HG03045 (cell line): Measurements from ENCODE around the gene CNTROB.

Source experiments
- ATAC-seq: cut with Tn5 transposase; IDR thresholded peaks from one replicate; pipeline ENCODE4 v1.9.1; 2021; ENCODE audit warnings: mild to moderate bottlenecking, moderate library complexity; ENCODE audit not compliant: unreplicated experiment

Gene CNTROB

DNA sequence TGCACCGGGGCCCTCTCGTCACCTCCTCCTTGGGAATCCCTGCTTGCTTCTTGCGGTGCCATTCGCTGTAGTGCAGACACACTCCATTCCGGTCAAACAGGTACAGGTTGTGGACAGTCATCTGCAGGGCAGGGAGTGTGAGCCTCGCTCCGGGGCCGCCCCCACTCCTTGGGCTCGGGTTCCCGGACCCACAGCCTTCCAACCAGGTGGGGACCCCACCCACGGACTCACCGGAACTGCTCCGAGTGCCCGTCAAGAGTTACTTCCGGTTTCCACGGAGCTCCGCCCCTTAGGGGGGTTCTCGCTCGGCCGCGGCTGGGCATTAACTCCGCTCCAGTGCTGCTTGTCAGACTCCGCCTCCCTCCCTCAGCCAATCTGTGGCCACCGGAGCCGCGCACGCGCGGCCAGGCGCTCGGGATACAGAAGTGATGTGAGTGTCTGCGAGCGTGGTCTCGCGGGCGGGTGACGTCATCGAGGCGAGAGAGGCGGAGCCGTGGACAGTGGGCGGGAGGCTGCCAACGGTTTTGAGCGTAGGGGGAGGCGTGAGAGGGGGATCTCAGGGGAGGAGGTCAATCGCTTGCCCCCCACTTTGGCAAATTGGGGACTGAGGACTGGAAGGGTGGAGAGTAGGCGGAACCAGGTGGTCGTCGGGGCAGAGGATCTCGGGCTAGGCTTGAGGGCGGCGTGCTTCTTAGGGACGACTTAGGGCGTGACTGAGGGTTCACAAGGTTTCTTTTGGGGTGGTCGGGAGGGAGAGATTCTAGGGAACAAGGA lies at the start of gene CNTROB, which contains the start of gene TRAPPC1:
Gene CNTROB, plus strand, starts transcription at position 498 of the 774 bp plus-strand sequence. CDS start 874 bp downstream, outside the sequence.
Gene TRAPPC1, minus strand, starts transcription at position 238 of the 774 bp plus-strand sequence. Its CDS starts 117 bp downstream, at position 121.
- peak; percentile 87 for ATAC-seq

DNA sequence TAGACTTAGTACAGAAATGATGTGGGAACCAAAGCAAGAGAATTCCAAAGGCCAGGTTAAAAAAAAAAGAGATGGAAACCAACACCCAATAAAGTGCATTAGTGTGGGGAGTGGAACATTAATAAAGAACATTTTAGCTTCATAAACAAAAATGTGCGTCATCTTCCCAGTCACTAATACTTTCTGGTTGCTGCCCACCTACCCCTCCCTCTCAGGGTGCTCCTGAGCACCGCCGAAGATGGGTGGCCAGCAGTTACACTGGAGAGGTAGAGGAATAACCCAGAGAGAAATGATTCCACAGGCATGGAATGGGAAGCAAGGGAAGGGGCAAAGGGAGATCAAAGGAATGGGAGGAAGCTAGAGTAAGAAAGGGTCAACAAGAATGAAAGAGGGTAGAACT lies 49.4 kb upstream of the CNTROB start:
- ATAC-seq: no peak

DNA sequence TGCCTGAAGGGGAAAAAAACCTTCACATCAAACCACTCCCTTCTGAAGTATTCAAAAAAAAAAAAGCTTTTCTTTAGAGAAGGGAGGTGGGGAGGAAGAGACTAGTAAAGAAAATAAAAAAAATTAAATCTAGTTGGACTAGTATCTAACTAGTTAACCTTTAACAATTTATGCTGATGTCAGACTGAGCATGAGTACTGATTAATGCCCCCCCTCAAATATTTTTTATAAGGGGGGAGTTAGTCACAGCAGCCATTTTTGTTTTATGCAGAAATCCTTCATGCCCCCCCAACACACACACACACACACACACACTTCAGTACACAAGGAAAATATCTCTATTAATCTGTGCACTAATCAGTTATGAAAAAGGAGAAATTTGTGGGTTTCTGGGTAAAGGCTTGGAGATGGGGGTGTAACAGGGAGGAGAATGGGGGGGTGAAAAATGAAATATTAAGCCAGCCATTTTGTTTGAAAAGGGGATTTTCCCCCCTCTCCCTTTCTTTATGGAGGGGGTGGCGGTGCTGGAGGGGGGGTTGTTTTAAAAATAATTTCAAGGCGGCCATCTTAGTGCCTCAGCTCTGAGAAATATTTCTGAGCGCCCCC lies 48.1 kb upstream of the CNTROB start:
- ATAC-seq: no peak

DNA sequence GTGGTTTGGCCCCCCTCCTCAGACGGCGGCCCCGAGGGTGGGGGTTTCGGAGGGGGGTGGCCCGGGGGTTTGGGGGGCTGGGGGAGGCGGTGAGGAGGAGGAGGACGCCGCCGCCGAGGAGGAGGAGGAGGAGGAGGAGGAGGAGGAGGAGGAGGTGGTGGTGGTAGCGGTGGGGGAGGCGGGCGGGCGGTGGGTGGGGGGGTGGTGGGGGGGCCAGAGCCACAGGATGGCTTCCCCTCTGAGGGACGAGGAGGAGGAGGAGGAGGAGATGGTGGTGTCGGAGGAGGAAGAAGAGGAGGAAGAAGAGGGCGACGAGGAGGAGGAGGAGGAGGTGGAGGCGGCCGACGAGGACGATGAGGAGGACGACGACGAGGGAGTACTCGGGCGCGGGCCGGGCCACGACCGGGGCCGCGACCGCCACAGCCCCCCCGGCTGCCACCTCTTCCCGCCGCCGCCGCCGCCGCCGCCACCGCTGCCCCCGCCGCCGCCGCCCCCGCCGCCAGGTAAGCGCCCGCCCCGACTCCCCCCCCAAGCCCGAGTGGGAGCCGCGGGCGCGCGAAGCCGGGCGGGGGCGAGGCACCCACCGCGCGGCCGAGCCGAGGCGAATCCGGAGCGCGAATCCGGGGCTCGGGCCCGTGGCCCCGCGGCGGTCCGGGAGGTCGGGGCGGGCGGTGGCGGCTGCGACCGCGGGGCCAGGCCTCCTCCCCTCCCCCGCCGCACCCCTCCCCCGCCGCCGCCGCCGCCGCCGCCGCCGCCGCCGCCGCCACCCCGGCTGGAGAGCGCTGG lies 47.2 kb upstream of the CNTROB start:
- ATAC-seq: no peak

DNA sequence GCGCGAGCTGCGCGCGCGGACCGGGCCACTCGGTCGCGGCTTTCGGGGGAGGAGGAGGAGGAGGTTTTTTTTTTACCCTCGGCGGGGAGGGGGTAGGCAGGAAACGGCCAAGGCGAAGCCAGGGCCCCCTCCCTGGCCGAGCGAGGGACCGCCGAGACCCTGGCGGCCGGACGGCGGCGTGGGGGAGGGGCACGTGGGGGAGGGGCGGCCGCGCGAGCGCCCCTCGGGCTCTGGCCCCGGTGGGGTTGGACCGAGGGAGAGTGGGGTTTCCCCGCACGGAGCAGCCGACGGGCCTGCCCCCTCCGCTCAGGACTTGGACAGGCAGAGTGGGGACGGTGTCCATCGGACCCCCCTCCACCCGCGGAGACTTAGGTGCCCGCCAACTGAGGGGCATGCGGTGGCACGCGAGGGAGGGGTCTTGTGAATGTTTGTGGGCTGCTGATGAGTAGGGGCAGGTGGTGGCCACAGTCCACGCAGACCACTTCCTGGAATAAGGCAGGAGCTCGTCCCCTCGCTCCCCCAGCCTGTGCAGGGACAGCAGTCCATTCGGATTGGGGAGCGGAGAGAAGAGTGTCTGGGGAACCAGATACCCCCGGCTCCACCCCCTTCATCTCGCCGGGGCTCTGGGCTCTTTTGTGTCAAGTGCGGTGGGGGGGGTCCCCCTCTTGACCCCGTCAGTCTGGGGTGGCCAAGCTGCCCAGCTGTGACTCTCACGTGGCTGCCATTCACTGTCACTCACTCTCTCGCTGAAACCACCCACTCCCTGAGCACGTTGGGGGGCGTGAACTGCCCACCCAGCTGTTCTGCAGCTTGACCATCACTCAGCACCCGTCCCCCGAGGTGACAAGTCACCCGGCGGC lies 46.4 kb upstream of the CNTROB start:
- peak; percentile 32 for ATAC-seq

DNA sequence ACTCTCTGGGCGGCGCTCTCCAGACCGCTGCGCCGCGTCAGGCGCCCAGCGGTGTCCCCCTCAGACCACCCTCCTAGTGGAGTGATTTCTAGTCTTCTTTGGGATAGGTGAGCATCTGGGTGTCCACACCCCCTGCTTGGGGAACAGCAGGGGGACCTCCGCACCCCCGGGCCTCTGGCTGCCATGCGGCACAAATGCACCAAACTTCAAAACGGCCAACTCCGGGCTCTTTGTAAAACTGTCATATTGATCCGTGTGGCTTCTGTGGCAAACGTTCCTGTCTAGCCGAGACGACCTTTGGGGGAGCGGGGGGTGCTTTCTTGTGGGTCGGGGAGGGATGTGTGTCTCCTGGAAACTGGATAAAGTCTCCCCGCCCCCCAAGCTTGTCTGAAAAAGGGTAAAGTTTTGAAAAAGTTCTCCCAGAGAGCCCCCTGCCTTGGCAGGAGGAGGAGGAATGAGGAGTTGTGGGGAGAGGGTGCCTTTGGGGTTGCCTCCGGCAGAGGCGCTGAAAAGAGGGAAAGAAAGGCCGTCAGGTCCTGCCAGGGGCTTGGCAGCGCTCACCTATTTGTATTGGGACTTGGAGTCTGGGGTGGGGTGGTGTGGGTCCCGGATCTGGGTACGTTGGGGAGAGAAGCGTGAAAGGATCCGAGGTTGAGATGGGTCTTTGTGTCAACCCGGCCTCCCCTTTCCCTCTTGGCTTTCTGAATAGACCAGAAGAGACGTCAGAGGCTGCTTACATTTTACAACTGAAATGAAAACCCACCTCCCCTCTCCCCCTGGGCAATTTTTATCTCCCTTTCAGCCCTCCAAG lies 45.6 kb upstream of the CNTROB start:
- ATAC-seq: no peak

DNA sequence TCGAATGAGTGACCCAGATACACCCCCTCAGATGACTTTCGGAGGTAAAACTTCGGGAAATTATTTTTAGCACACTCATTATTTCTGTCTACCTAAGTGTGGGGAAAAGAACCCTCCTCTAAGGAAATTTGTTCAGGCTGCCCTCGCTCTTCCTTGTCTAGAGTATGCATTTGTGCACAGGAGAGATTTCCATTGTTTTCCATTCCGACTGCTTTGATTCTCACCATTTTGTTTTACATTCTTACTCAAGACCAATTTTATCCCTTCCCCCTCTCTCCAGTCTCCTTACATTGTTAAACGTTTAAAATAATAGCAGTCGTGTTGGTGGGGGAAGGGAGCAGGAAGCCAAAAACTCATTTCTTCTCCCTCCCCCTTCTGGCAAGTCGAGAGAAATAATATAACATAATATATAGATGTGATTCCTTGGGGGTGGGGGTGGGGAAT lies 44.9 kb upstream of the CNTROB start:
- no peak for ATAC-seq

DNA sequence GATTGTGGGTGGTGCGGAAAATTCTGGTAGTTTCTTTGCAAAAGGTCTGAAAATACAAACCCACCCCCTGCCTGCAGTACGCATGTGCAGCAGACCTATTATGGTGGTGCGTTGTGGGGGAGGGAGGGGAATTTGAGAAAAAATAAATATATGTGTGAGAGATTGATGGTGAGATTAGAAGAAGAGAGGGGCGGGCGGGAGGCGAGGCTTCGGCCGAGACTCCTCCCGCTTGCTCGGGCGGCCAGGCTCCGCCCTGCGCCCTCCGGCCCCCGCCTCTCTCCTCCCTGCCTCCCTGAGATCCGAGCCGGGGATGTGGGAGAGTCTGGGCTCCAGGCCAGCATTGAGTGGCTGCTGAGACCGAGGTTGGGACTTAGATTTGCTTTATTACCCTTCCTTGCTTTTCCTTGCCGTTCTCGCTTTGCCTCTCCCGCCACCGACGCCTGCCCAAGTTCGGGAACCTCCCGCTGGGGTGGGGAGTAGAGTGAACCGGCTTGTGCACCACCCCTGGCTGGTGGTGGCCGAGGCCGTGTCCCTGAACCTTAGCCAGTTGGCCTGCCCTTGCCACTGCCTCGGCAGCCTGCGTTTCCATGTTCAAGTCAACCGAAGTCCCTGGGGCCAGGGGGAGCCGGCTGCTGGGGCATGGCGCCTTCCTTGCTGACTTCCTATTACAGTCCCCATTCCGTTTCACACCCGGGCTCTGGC lies 44.4 kb upstream of the CNTROB start:
- ATAC-seq: peak; percentile 43

DNA sequence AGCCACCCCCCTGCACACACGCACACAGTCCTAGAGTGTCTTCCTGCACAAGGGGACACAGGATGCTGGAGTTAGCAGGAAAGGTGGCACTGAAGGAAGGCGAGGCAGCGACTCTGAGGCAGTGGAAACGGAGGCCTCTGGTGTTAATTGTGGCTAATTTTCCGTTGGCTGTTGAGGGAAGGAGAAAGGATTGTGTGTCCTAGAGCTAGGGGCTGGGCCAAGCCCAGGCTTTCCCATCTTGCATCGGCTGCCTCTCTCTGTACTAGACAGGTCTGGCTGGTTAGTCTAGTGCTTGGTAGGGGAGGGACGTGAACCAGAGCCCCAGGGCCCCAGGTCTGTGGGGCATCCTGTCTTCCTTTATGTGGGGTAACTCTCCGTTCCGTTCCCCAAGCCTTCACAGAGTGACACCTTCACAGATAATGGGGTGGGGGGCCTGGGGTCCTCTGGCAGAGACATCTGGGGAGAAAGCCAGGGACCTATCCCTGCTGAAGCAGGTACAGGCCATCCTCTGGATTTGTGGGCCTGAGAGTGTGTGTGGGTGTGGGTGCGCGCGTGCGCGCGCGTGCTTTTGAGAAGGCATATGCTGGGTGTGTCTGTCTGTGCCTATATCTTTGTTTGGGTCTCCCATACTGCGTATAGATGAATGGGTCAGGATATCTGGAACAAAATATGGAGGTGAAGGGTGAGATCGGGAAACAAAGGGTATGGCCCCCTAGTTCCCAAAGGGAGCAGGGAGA lies 43.7 kb upstream of the CNTROB start, which contains the start of gene CHD3:
Gene CHD3, plus strand, starts transcription at position 606 of the 737 bp plus-strand sequence. CDS start 212 bp downstream, outside the sequence.
- ATAC-seq: no peak

- no peak for ATAC-seq
Measured at GRCh38 chr17:7889166-7889955, 42.6 kb upstream of the CNTROB start.

DNA sequence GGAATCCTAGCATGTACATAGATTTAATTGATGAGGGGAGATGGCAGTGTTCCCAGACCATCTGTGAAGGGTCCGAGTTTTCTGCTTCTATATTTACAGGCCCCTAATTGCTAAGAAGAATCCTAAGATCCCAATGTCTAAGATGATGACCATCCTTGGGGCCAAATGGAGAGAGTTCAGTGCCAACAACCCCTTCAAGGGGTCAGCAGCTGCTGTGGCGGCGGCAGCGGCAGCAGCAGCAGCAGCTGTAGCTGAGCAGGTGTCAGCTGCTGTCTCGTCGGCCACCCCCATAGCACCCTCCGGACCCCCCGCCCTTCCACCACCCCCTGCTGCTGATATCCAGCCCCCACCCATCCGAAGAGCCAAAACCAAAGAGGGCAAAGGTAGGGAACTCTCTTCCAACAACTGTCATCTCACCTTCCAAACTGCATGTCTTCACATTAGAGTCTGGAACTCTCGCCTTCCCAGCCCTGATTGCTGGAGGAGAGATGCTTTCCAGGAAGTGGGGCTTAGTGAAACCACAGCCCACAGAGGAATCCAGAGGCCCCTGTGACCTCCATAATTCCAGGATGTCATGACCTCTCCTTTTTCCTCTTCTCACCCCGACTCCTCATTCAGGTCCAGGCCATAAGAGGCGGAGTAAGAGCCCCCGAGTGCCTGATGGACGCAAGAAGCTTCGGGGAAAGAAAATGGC lies 38.7 kb upstream of the CNTROB start:
- ATAC-seq: no peak

- ATAC-seq: no peak
Measured at GRCh38 chr17:7894226-7894625, 37.8 kb upstream of the CNTROB start.

GRCh38 chr17:7894866-7895265 lies 37.1 kb upstream of the CNTROB start:
- no peak for ATAC-seq

DNA sequence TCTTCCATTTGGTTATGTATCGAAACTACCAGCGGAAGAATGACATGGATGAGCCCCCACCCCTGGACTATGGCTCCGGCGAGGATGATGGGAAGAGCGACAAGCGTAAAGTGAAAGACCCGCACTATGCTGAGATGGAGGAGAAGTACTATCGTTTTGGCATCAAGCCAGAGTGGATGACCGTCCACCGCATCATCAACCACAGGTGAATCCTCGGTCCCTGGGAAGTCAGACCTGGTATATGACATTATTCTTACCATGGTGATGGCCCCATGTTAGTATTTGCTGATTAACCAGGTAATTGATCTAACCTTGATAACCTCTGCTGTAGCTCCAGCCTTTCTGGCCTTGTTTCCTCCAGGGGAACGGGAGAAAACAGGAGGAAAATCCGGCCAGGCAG lies 34.9 kb upstream of the CNTROB start:
- no peak for ATAC-seq

DNA sequence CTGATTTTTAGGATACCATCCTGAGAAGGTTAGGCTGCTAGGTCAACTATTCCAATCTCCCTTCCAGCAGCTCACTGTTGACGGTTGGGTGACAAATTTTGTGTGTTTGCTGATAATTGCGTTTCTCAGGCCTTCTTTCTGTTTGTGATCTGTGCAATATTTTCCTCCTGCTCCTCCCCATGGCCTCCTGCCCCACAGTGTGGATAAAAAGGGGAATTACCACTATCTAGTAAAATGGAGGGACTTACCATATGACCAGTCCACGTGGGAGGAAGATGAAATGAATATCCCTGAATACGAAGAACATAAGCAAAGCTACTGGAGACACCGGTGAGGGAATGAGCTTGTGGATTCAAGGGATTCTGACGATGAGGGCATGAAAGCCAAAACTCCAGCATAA lies 34.2 kb upstream of the CNTROB start:
- no peak for ATAC-seq

- ATAC-seq: no peak
Measured at GRCh38 chr17:7903154-7904103, 28.6 kb upstream of the CNTROB start.
